ENCODE data around the gene RIT1.

DNA sequence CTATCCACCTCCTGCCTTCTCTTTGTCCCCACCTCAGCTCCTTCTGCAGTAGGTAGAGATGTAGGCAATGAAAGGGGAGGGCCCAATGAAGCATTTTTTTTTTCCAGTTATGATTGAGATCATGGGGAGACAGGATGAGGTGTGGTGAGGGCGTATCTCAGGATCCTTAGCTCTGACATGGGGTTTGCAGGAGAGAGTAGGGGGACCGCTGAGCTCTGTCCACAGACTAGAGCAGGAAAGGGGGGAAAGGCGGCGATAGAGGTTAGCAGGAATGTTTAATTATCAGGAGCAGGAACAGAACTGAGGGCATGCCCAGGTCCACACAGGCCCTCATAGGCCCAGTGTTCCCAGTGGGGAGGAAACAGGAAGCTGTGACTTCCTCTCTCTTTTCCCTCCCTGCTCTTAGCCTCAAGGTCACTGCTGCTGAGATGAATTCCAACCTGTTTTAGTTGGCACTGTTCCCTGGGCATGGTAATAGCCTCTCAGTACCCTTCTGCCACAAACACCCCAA lies 29.4 kb upstream of the RIT1 start:
- TF ChIP-seq POLR2A (IDR thresholded peaks at IDR 0.05) = peak in 1 of 4 donors; percentile 11
- peak in 1 of 4 donors; percentile 12 for TF ChIP-seq EP300 (IDR thresholded peaks at IDR 0.05)
- TF ChIP-seq CTCF (IDR thresholded peaks at IDR 0.05) = no peak
- peak; percentile 37 to 67 for TF ChIP-seq POLR2AphosphoS5 (IDR thresholded peaks at IDR 0.05)
